Measurements from ENCODE around the gene TMTC2.

DNA sequence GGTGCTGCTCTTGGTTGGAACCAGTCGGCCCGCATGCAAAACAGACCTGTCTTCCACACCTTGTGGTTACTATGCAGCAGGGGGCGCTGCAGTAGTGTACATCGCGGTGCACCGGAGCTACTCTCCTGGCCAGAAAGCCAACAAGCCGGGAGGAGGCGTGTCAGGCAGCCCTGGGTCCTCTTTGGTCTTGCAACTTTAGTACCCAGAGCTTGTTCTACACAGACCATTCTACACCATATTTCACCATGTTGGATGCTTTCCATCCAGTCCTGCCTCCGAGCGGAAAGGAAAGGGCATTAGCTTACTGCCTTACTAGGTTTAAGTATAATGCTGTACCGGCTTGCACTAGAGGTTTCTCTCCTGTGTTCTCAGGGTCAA, 927 bp upstream of the TMTC2 start:
- TF ChIP-seq POLR2A (IDR thresholded peaks at IDR 0.05; ENCODE audit: low read length) (no peak), GATA1 (IDR thresholded peaks at IDR 0.05; ENCODE audit: low read depth, low read length) (no peak)
